Caco-2 (cell line): Measurements from ENCODE around the gene BNIP2. TPM values are rescaled to one million over a fixed set of nuclear protein-coding genes. Genes with fewer than 3 reads are reported as not detected.

Experiments
- BruUV-seq: library from RNA; stranded (reverse); fragments of 400-500 nt; replicated peaks from 2 replicates; lab custom pipeline; 2021; lab: Mats Ljungman, UMichigan
- CTCF ChIA-PET: fragments of 300-600 bp; sonication (Branson Sonifier 250); formaldehyde crosslinking; loops from one replicate; lab custom pipeline; 2022; ENCODE audit warnings: antibody characterized with exemption; lab: Charles Lee
- POLR2A ChIA-PET: fragments of 300-600 bp; sonication (Branson Sonifier 250); formaldehyde crosslinking; loops from one replicate; lab custom pipeline; 2022; ENCODE audit warnings: antibody characterized with exemption; lab: Charles Lee
- DNase-seq, 2 experiments: peaks; one replicate each; pipeline versions ENCODE4 v3.0.0 to v3.0.0-alpha.2; 2020 to 2022
- H3K27me3 ChIP-seq: replicated peaks from 2 replicates; pipeline ENCODE4 v1.6.0; 2011; ENCODE audit warnings: low read length; ENCODE audit not compliant: control insufficient read depth, insufficient read depth
- H3K36me3 ChIP-seq: 2 replicates; pipeline ENCODE4 v1.5.1; 2011; ENCODE audit warnings: low read length; ENCODE audit not compliant: control insufficient read depth, insufficient read depth
- H3K4me1 ChIP-seq: fragments of 250-450 bp; sonication (Bioruptor Pico); 2 replicates; pipeline ENCODE4 v1.5.1; 2020; ENCODE audit warnings: mild to moderate bottlenecking
- H3K4me3 ChIP-seq: 2 replicates; pipeline ENCODE4 v1.5.1; 2011; ENCODE audit warnings: low read depth, mild to moderate bottlenecking, control low read depth, low read length
- H3K9me3 ChIP-seq: fragments of 250-450 bp; sonication (Bioruptor Pico); 2 replicates; pipeline ENCODE4 v1.5.1; 2020; ENCODE audit warnings: mild to moderate bottlenecking, moderate library complexity
- H3K27ac Mint-ChIP-seq: one replicate; pipeline ENCODE4 v1.8.0; 2022; ENCODE audit warnings: mixed read lengths; ENCODE audit not compliant: unreplicated experiment
- H3K27me3 Mint-ChIP-seq: one replicate; pipeline ENCODE4 v1.8.0; 2022; ENCODE audit warnings: mixed read lengths; ENCODE audit not compliant: insufficient read depth, unreplicated experiment
- H3K36me3 Mint-ChIP-seq: one replicate; pipeline ENCODE4 v1.8.0; 2022; ENCODE audit warnings: mild to moderate bottlenecking, mixed read lengths; ENCODE audit not compliant: insufficient read depth, unreplicated experiment
- H3K4me1 Mint-ChIP-seq: one replicate; pipeline ENCODE4 v1.8.0; 2022; ENCODE audit warnings: low read depth, mixed read lengths; ENCODE audit not compliant: unreplicated experiment
- H3K4me3 Mint-ChIP-seq: one replicate; pipeline ENCODE4 v1.8.0; 2022; ENCODE audit warnings: mild to moderate bottlenecking, moderate library complexity, mixed read lengths; ENCODE audit not compliant: unreplicated experiment
- H3K9me3 Mint-ChIP-seq: one replicate; pipeline ENCODE4 v1.8.0; 2022; ENCODE audit warnings: mixed read lengths; ENCODE audit not compliant: unreplicated experiment
- CTCF ChIP-seq, 2 experiments: fragments of 200-600 bp in 1 of 2; IDR thresholded peaks; 1 replicate in 1 of 2; 2 replicates in 1 of 2; pipeline versions ENCODE4 v1.5.1 to v1.8.0; 2011 to 2022; ENCODE audit warnings: antibody characterized with exemption in 1 of 2, control low read depth in 1 of 2, inconsistent platforms in 1 of 2, low read depth in 1 of 2, low read length in 1 of 2, mild to moderate bottlenecking in 1 of 2, moderate library complexity in 1 of 2; ENCODE audit not compliant: insufficient read depth in 1 of 2, severe bottlenecking in 1 of 2, unreplicated experiment in 1 of 2
- intact Hi-C: fragments of 100-400 bp; cut with micrococcal nuclease; formaldehyde crosslinking; loops from one replicate; pipeline ENCODE4 v1.10.0; 2022; ENCODE audit not compliant: unreplicated experiment
- total RNA-seq: library from RNA; stranded (reverse); gene quantifications from 2 replicates; pipeline ENCODE4 v1.2.3, GENCODE V29; 2022

The BNIP2 gene
- total RNA-seq, 1 experiment from 2014 or later = 54.0 TPM

- Histone ChIP-seq H3K36me3 (no peaks in the 10 kb centered on the region), H3K4me1 (no peaks in the 10 kb centered on the region), H3K4me3 (no peak overlapping the region), H3K9me3 (no peaks in the 10 kb centered on the region), H3K27me3 (no peaks in the 10 kb centered on the region; the same call in 1 of the 2 replicates)
- H3K4me1 Mint-ChIP-seq = no peaks in the 10 kb centered on the region
- intact Hi-C loops = no loop called here
- H3K36me3 Mint-ChIP-seq = no peaks in the 10 kb centered on the region
- H3K9me3 Mint-ChIP-seq = no peaks in the 10 kb centered on the region
- POLR2A ChIA-PET = no interaction called here
- DNase-seq = no peak
- peaks cover 9% of the 10 kb centered on the region for H3K27me3 Mint-ChIP-seq
- CTCF ChIA-PET = no interaction called here
- no peak for TF ChIP-seq CTCF (IDR thresholded peaks at IDR 0.05; ENCODE audit: insufficient read depth in 1 of 2, low read depth in 1 of 2, low read length in 1 of 2, severe bottlenecking in 1 of 2, unreplicated experiment in 1 of 2)
- no peak overlapping the region for H3K27ac Mint-ChIP-seq
- no TSS peak for BruUV-seq
- H3K4me3 Mint-ChIP-seq = no peak overlapping the region
These were observed 32.9 kb upstream of the BNIP2 start for GRCh38 chr15:59722037-59722436.

GRCh38 chr15:59721411-59721810 lies 32.3 kb upstream of the BNIP2 start:
- Histone ChIP-seq H3K4me3 (no peak overlapping the region), H3K4me1 (no peaks in the 10 kb centered on the region), H3K36me3 (no peaks in the 10 kb centered on the region), H3K9me3 (no peaks in the 10 kb centered on the region), H3K27me3 (no peaks in the 10 kb centered on the region)
- no peak overlapping the region for H3K27ac Mint-ChIP-seq
- no peaks in the 10 kb centered on the region for H3K4me1 Mint-ChIP-seq
- intact Hi-C loops = no loop called here
- no peak for TF ChIP-seq CTCF (IDR thresholded peaks at IDR 0.05; ENCODE audit: insufficient read depth in 1 of 2, low read depth in 1 of 2, low read length in 1 of 2, severe bottlenecking in 1 of 2, unreplicated experiment in 1 of 2)
- no peaks in the 10 kb centered on the region for H3K9me3 Mint-ChIP-seq
- ChIA-PET POLR2A (no interaction called here), CTCF (interaction anchor here (0.6 kb wide), 1 partner anchor 455 kb away, joined by 5 read pairs; no protein-coding TSS in a partner anchor)
- no peak for DNase-seq
- H3K4me3 Mint-ChIP-seq = no peak overlapping the region
- BruUV-seq = no TSS peak
- H3K27me3 Mint-ChIP-seq = peaks cover 9% of the 10 kb centered on the region
- no peaks in the 10 kb centered on the region for H3K36me3 Mint-ChIP-seq

GRCh38 chr15:59713177-59713576 lies 24.1 kb upstream of the BNIP2 start:
- BruUV-seq = no TSS peak
- Histone ChIP-seq H3K27me3 (no peaks in the 10 kb centered on the region), H3K4me3 (no peak overlapping the region), H3K9me3 (no peaks in the 10 kb centered on the region), H3K36me3 (no peaks in the 10 kb centered on the region), H3K4me1 (no peaks in the 10 kb centered on the region)
- TF ChIP-seq CTCF (IDR thresholded peaks at IDR 0.05; ENCODE audit: insufficient read depth in 1 of 2, low read depth in 1 of 2, low read length in 1 of 2, severe bottlenecking in 1 of 2, unreplicated experiment in 1 of 2) = no peak
- Mint-ChIP-seq H3K9me3 (no peaks in the 10 kb centered on the region), H3K4me1 (no peaks in the 10 kb centered on the region), H3K36me3 (no peaks in the 10 kb centered on the region), H3K27ac (no peak overlapping the region), H3K4me3 (no peak overlapping the region), H3K27me3 (peaks cover 3% of the 10 kb centered on the region)
- intact Hi-C loops = no loop called here
- no peak for DNase-seq
- ChIA-PET CTCF (no interaction called here), POLR2A (no interaction called here)
